ENCODE data around the gene SEC22A.

- TF ChIP-seq CTCF (IDR thresholded peaks at IDR 0.05) (no peak), EP300 (IDR thresholded peaks at IDR 0.05) (no peak), POLR2A (IDR thresholded peaks at IDR 0.05) (no peak)
These were observed 95.8 kb downstream of the SEC22A start for GRCh38 chr3:123297627-123297899.
